K562 (cell line): ENCODE data around the gene ORAI2. TPM values are rescaled to one million over a fixed set of nuclear protein-coding genes. Genes with fewer than 3 reads are reported as not detected.
A peak's percentile ranks its signal among the peaks of the same experiment; 100 is the strongest.

Experiments used
- CBX8 ChIP-seq: fragments of 200-600 bp; sonication (generic); IDR thresholded peaks from 2 replicates; pipeline ENCODE4 v1.6.1; 2012; ENCODE audit warnings: borderline replicate concordance, mixed run types, low read depth, mild to moderate bottlenecking, moderate library complexity, mixed read lengths, low read length, control low read depth, inconsistent platforms; ENCODE audit not compliant: poor library complexity, severe bottlenecking; ENCODE audit errors: extremely low read depth
- CEBPG ChIP-seq, 3 experiments: fragments of 200-800 bp in 1 of 3; sonication (Bioruptor generic) in 1 of 3; sonication (generic) in 1 of 3; formaldehyde crosslinking in 1 of 3; IDR thresholded peaks in 2 of 3; conservative IDR thresholded peaks in 1 of 3; 2 replicates each; pipeline versions ENCODE4 v1.6.1 to v1.8.0; 2016 to 2022; ENCODE audit warnings: missing compliant biosample characterization in 2 of 3, missing genetic modification characterization in 2 of 3, mild to moderate bottlenecking in 1 of 3, missing genetic modification reagents in 1 of 3
- CREBBP ChIP-seq: IDR thresholded peaks from one replicate; pipeline ENCODE4 v1.6.1; 2012; ENCODE audit warnings: low read depth, mild to moderate bottlenecking, control low read depth, inconsistent platforms, low read length
- GATA2 ChIP-seq: sonication (generic); formaldehyde crosslinking; IDR thresholded peaks from 2 replicates; pipeline ENCODE4 v1.4.0; 2020; ENCODE audit warnings: mild to moderate bottlenecking, missing genetic modification reagents
- ID3 ChIP-seq, 2 experiments: fragments of 250-450 bp in 1 of 2; fragments of 450-650 bp in 1 of 2; sonication (Bioruptor Pico) in 1 of 2; IDR thresholded peaks; 2 replicates each; pipeline versions ENCODE4 v1.6.1 to v1.8.0; 2016 to 2021; ENCODE audit warnings: mild to moderate bottlenecking in 2 of 2, moderate library complexity in 2 of 2, missing compliant biosample characterization in 1 of 2, missing genetic modification characterization in 1 of 2
- IRF2 ChIP-seq: sonication (generic); formaldehyde crosslinking; IDR thresholded peaks from 2 replicates; pipeline ENCODE4 v1.8.1; 2022; ENCODE audit warnings: mild to moderate bottlenecking, missing genetic modification reagents
- JUND ChIP-seq, 2 experiments: IDR thresholded peaks; 2 replicates in 1 of 2; 3 replicates in 1 of 2; pipeline ENCODE4 v1.6.1; 2011; ENCODE audit warnings: borderline replicate concordance in 2 of 2, low read depth in 2 of 2, low read length in 2 of 2, improper control_type of control experiment in 1 of 2, missing biosample characterization in 1 of 2, missing genetic modification characterization in 1 of 2, missing genetic modification reagents in 1 of 2
- KLF6 ChIP-seq: fragments of 250-450 bp; sonication (Bioruptor Pico); IDR thresholded peaks from 2 replicates; pipeline ENCODE4 v1.4.0; 2020; ENCODE audit warnings: mild to moderate bottlenecking, moderate library complexity, borderline replicate concordance
- MAFG ChIP-seq: fragments of 450-650 bp; conservative IDR thresholded peaks from 2 replicates; pipeline ENCODE4 v1.6.1; 2016; ENCODE audit warnings: missing genetic modification characterization, missing compliant biosample characterization
- MEF2D ChIP-seq: conservative IDR thresholded peaks from 2 replicates; pipeline ENCODE4 v1.6.1; 2016; ENCODE audit warnings: low read depth, missing genetic modification characterization, missing compliant biosample characterization
- MYC ChIP-seq, 2 experiments: fragments of 250-450 bp in 1 of 2; sonication (Bioruptor Pico) in 1 of 2; IDR thresholded peaks; 2 replicates each; pipeline versions ENCODE4 v1.5.1 to v1.6.1; 2012 to 2021; ENCODE audit warnings: low read depth in 2 of 2, borderline replicate concordance in 1 of 2, improper control_type of control experiment in 1 of 2, low read length in 1 of 2, mild to moderate bottlenecking in 1 of 2, moderate library complexity in 1 of 2
- NR0B1 ChIP-seq: fragments of 450-650 bp; IDR thresholded peaks from one replicate; pipeline ENCODE4 v1.6.1; 2018; ENCODE audit warnings: mild to moderate bottlenecking, moderate library complexity; ENCODE audit not compliant: partially characterized antibody
- POLR2AphosphoS5 ChIP-seq: IDR thresholded peaks from 2 replicates; pipeline ENCODE4 v1.6.1; 2011; ENCODE audit warnings: mild to moderate bottlenecking, low read depth, low read length, moderate library complexity; ENCODE audit not compliant: control insufficient read depth, insufficient read depth
- TARDBP ChIP-seq: fragments of 450-650 bp; IDR thresholded peaks from 2 replicates; pipeline ENCODE4 v1.6.1; 2016
- TCF7 ChIP-seq: sonication (generic); IDR thresholded peaks from 2 replicates; pipeline ENCODE4 v1.6.1; 2016; ENCODE audit warnings: antibody characterized with exemption, borderline replicate concordance
- THRA ChIP-seq: fragments of 450-650 bp; IDR thresholded peaks from 2 replicates; pipeline ENCODE4 v1.6.1; 2017; ENCODE audit warnings: mild to moderate bottlenecking, moderate library complexity
- ZMIZ1 ChIP-seq, 2 experiments: fragments of 150-350 bp in 1 of 2; IDR thresholded peaks; 2 replicates each; pipeline ENCODE4 v1.6.1; 2012 to 2016; ENCODE audit warnings: low read depth in 2 of 2, low read length in 2 of 2, mild to moderate bottlenecking in 1 of 2, moderate library complexity in 1 of 2
- polyA plus RNA-seq, 8 experiments: library from polyadenylated mRNA; depleted of rRNA in 4 of 8; stranded (reverse) in 5 of 8; unstranded in 3 of 8; fragments of >200 nt; fragmentation: Nextera tagmentation in 2 of 8; fragmentation: Illumina TruSeq in 1 of 8; extraction: Ambion mirVana in 2 of 8; extraction: Trizol in 1 of 8; gene quantifications; 2 replicates each; pipeline versions ENCODE4 v1.2.1 to v1.2.3, GENCODE V29; 2011 to 2014; ENCODE audit warnings: inconsistent platforms in 1 of 8, missing spikeins in 1 of 8
- total RNA-seq, 7 experiments: library from RNA; depleted of rRNA in 6 of 7; stranded (reverse); fragments of >200 nt in 6 of 7; fragmentation: Illumina TruSeq in 2 of 7; extraction: Trizol in 2 of 7; gene quantifications; 2 replicates each; pipeline versions ENCODE4 v1.2.1 to v1.2.3, GENCODE V29; 2011 to 2021; ENCODE audit warnings: low replicate concordance in 1 of 7

ORAI2 gene
- total and polyA plus RNA-seq, 9 of the 15 experiments (the other 6 are each of a cell fraction or from before 2014, with no cell fraction given): 1.1 to 27.7 (median 9.2) TPM

- TF ChIP-seq NR0B1: no peak
- no peak for TF ChIP-seq THRA
- peak; percentile 6; the same call in 1 of the 2 replicates for TF ChIP-seq GATA2 (CRISPR knock-in tag)
- no peak for TF ChIP-seq ID3 (CRISPR knock-in tag; IDR thresholded peaks at IDR 0.05)
- 0 out of 2 replicates have a peak, but pooled peaks have one; percentile 60 for TF ChIP-seq ID3 (tag; IDR thresholded peaks at IDR 0.05)
- TF ChIP-seq CBX8: no peak
- peak; percentile 85 for TF ChIP-seq POLR2AphosphoS5
- no peak for TF ChIP-seq MEF2D (tag)
- TF ChIP-seq CREBBP: no peak
- TF ChIP-seq MYC (IDR thresholded peaks at IDR 0.05; ENCODE audit: low read depth, low read length): peak; percentile 97
- no peak for TF ChIP-seq MYC (CRISPR knock-in tag; IDR thresholded peaks at IDR 0.05; ENCODE audit: borderline replicate concordance, low read depth)
- TF ChIP-seq TCF7: peak; percentile 63
- no peak for TF ChIP-seq ZMIZ1 (IDR thresholded peaks at IDR 0.05; ENCODE audit: low read depth in 2 of 2, low read length in 2 of 2)
- no peak for TF ChIP-seq MAFG (tag)
- TF ChIP-seq IRF2: no peak
- no peak for TF ChIP-seq CEBPG (CRISPR knock-in tag; IDR thresholded peaks at IDR 0.05)
- no peak for TF ChIP-seq CEBPG (tag; conservative IDR thresholded peaks at IDR 0.05 in 1 of 2, IDR thresholded peaks at IDR 0.05 in 1 of 2)
- TF ChIP-seq KLF6 (CRISPR knock-in tag): peak; percentile 51; the same call in 1 of the 2 replicates
- peak; percentile 59 for TF ChIP-seq JUND (IDR thresholded peaks at IDR 0.05; ENCODE audit: borderline replicate concordance, low read depth, low read length)
- no peak; the same call in 2 of the 3 replicates for TF ChIP-seq JUND (tag; IDR thresholded peaks at IDR 0.05; ENCODE audit: borderline replicate concordance, low read depth, low read length)
- TF ChIP-seq TARDBP: peak; percentile 75; the same call in 1 of the 2 replicates
Observed at GRCh38 chr7:102464577-102465280, 31.4 kb downstream of the ORAI2 start, which contains the start of the genes ALKBH4 and LRWD1 (continued).
